Osteoblast (primary cell): ENCODE measurements around the gene INPP4B. TPM values are rescaled to one million over a fixed set of nuclear protein-coding genes. Genes with fewer than 3 reads are reported as not detected.

Experiments used
- DNase-seq: peaks from one replicate; pipeline ENCODE4 v3.0.0; 2011; ENCODE audit warnings: low spot score, mixed read lengths; ENCODE audit not compliant: insufficient read length; ENCODE audit errors: missing footprints
- H2AFZ ChIP-seq: 2 replicates; pipeline ENCODE4 v1.6.0; 2011; ENCODE audit warnings: mild to moderate bottlenecking, low read length
- H3K27ac ChIP-seq: 2 replicates; pipeline ENCODE4 v1.5.1; 2011; ENCODE audit warnings: mild to moderate bottlenecking, low read depth, low read length, moderate library complexity
- H3K27me3 ChIP-seq: 2 replicates; pipeline ENCODE4 v1.6.0; 2012; ENCODE audit warnings: mild to moderate bottlenecking, control low read depth, inconsistent platforms, low read length, moderate library complexity; ENCODE audit not compliant: insufficient read depth
- H3K36me3 ChIP-seq: 2 replicates; pipeline ENCODE4 v1.5.1; 2011; ENCODE audit warnings: mild to moderate bottlenecking, low read length, control low read depth, moderate library complexity; ENCODE audit not compliant: insufficient read depth
- H3K4me1 ChIP-seq: 2 replicates; pipeline ENCODE4 v1.5.1; 2011; ENCODE audit warnings: mild to moderate bottlenecking, low read length, control low read depth, moderate library complexity; ENCODE audit not compliant: insufficient read depth
- H3K4me2 ChIP-seq: 2 replicates; pipeline ENCODE4 v1.6.0; 2011; ENCODE audit warnings: mild to moderate bottlenecking, low read length; ENCODE audit not compliant: insufficient read depth
- H3K4me3 ChIP-seq: fragments of 200-600 bp; sonication (generic); 3 replicates; pipeline ENCODE4 v1.5.1; 2012; ENCODE audit warnings: mild to moderate bottlenecking, low read length, inconsistent platforms; ENCODE audit not compliant: insufficient read depth
- H3K79me2 ChIP-seq: 2 replicates; pipeline ENCODE4 v1.6.0; 2012; ENCODE audit warnings: mild to moderate bottlenecking, low read length, control low read depth, inconsistent platforms; ENCODE audit not compliant: insufficient read depth
- H3K9me3 ChIP-seq: 2 replicates; pipeline ENCODE4 v1.5.1; 2011; ENCODE audit warnings: low read depth, low read length, control low read depth
- H4K20me1 ChIP-seq: 2 replicates; pipeline ENCODE4 v1.6.0; 2012; ENCODE audit warnings: mild to moderate bottlenecking, low read length, control low read depth; ENCODE audit not compliant: insufficient read depth
- CTCF ChIP-seq: IDR thresholded peaks from 2 replicates; pipeline ENCODE4 v1.5.1; 2011; ENCODE audit warnings: mild to moderate bottlenecking, low read depth, low read length, moderate library complexity; ENCODE audit errors: extremely low read depth
- total RNA-seq: library from RNA; depleted of rRNA; stranded (reverse); fragments of >200 nt; gene quantifications from 2 replicates; pipeline ENCODE4 v1.2.3, GENCODE V29; 2012

The INPP4B gene
- total RNA-seq, 1 donor, result 11.6 TPM

- TF ChIP-seq CTCF, result no peak
- DNase-seq, result no peak
- Histone ChIP-seq H2AFZ (peak overlapping the region; percentile 33), H3K4me2 (peak overlapping the region; percentile 18), H3K36me3 (no peaks in the 10 kb centered on the region), H4K20me1 (no peaks in the 10 kb centered on the region), H3K27ac (no peak overlapping the region), H3K27me3 (no peaks in the 10 kb centered on the region), H3K4me3 (no peak overlapping the region), H3K79me2 (no peaks in the 10 kb centered on the region), H3K4me1 (no peaks in the 10 kb centered on the region), H3K9me3 (no peaks in the 10 kb centered on the region)
These were observed 280.3 kb downstream of the INPP4B start for GRCh38 chr4:142565771-142566170.

GRCh38 chr4:142563682-142564291 is 282.3 kb downstream of the INPP4B start:
- Histone ChIP-seq H3K4me2 (no peak overlapping the region), H2AFZ (no peak overlapping the region), H3K9me3 (no peaks in the 10 kb centered on the region), H3K4me1 (no peaks in the 10 kb centered on the region), H3K27me3 (no peaks in the 10 kb centered on the region), H3K27ac (no peak overlapping the region), H3K36me3 (no peaks in the 10 kb centered on the region), H3K79me2 (no peaks in the 10 kb centered on the region), H3K4me3 (no peak overlapping the region), H4K20me1 (no peaks in the 10 kb centered on the region)
- no peak for DNase-seq
- no peak for TF ChIP-seq CTCF

GRCh38 chr4:142559986-142560385 is 286.1 kb downstream of the INPP4B start:
- H3K27ac ChIP-seq, result no peak overlapping the region
- no peak overlapping the region for H3K4me2 ChIP-seq
- H3K4me1 ChIP-seq, result no peaks in the 10 kb centered on the region
- TF ChIP-seq CTCF, result no peak
- H3K36me3 ChIP-seq, result no peaks in the 10 kb centered on the region
- H3K79me2 ChIP-seq, result no peaks in the 10 kb centered on the region
- H4K20me1 ChIP-seq, result no peaks in the 10 kb centered on the region
- H3K27me3 ChIP-seq, result no peaks in the 10 kb centered on the region
- H3K9me3 ChIP-seq, result no peaks in the 10 kb centered on the region
- no peak overlapping the region for H2AFZ ChIP-seq
- no peak overlapping the region for H3K4me3 ChIP-seq
- peak; percentile 26 for DNase-seq

GRCh38 chr4:142558851-142559250 is 287.2 kb downstream of the INPP4B start:
- H3K4me2 ChIP-seq, result no peak overlapping the region

More at GRCh38 chr4:142558851-142559250, 287.2 kb downstream of the INPP4B start:
- peak; percentile 42 for DNase-seq
- no peak overlapping the region for H3K27ac ChIP-seq
- no peaks in the 10 kb centered on the region for H3K36me3 ChIP-seq
- H3K79me2 ChIP-seq, result no peaks in the 10 kb centered on the region
- no peak overlapping the region for H3K4me3 ChIP-seq
- no peak for TF ChIP-seq CTCF
- H3K9me3 ChIP-seq, result no peaks in the 10 kb centered on the region
- H3K27me3 ChIP-seq, result no peaks in the 10 kb centered on the region
- H3K4me1 ChIP-seq, result no peaks in the 10 kb centered on the region
- H4K20me1 ChIP-seq, result no peaks in the 10 kb centered on the region
- no peak overlapping the region for H2AFZ ChIP-seq
